Measurements from ENCODE around the gene PEX7. TPM values are rescaled to one million over a fixed set of nuclear protein-coding genes. Genes with fewer than 3 reads are reported as not detected.

The PEX7 gene, protein sequence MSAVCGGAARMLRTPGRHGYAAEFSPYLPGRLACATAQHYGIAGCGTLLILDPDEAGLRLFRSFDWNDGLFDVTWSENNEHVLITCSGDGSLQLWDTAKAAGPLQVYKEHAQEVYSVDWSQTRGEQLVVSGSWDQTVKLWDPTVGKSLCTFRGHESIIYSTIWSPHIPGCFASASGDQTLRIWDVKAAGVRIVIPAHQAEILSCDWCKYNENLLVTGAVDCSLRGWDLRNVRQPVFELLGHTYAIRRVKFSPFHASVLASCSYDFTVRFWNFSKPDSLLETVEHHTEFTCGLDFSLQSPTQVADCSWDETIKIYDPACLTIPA
- total RNA-seq (2014; rRNA removed; shearing (Covaris generic)), result 4.6 and 5.8 TPM in 2 replicates

DNA sequence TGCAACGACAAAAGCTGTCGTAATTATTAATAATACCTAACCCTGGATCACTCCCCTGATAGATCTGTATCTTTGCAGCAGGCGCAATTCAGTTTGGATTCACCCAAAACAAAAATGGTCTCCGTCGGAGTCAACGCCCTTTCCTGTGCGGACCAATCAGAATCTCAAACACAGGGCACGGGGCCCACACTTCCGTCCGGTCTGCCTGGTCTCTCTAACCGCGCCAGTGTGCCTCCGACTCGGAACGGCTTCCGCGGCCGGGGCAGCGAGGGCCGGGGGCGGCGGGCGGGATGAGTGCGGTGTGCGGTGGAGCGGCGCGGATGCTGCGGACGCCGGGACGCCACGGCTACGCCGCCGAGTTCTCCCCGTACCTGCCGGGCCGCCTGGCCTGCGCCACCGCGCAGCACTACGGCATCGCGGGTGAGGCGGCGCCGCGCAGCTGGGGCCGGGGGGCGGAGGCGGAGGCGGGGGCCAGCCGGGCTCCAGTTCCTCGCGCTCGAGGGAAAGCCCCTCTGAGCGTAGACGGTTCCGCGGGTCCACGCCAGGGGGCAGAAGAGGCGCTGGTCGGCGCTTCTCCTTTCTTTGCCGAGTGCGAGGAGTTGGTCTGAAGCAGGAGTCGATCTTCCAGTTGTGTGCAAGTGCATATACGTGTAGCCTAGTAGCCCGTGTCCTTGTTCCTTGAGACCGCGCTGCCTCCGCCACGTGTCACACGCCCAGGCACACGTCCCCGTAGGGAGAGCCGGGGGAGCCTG lies at the start of gene PEX7:
PEX7 (plus strand) TSS at position 217 of the 752 bp plus-strand sequence; CDS start at position 291, 74 bp downstream.
- in situ Hi-C loops (cut with HindIII; ENCODE audit: low sequenced_read_pairs), result no loop called here
- peak; percentile 94 for DNase-seq (ENCODE audit: low spot score)

DNA sequence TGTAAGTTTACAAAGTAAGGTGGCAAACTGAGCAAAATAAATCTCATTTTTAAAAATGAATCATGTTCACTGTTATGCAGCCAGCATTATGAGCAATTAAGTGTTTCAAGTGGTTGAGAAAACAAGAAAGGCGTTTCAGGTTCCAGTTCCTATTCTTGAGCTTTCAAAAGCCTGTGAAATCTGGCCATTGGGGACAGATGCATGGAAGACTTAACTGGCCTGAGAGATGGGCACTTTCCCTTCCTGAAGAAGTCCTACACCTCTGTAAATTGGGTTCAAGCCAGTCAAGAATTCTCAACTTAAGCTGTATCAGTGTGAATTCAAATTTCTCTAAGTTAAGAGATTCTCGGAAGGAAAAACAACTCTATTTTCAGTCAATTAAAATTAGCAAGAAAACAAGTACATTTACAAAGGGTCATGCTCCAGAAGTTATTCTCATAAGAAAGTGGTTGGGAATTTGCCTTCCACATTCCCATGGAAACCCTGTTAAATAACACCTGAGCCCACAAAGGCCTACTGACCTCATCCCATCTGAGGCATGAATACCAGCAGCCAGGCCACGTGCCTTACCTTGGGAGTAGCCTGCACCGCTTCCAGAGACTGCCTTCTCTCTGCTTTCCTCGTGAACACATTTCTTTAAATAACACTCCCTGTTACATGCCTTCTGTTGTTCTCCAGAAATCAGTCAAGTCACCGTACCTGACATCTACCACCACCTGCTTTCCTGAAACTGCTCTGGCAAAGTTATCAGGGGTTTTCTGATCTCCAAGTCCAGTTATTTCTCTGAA lies 49.5 kb upstream of the PEX7 start:
- peak; percentile 77 for DNase-seq (ENCODE audit: low spot score)
- in situ Hi-C loops (cut with HindIII; ENCODE audit: low sequenced_read_pairs), result no loop called here

DNA sequence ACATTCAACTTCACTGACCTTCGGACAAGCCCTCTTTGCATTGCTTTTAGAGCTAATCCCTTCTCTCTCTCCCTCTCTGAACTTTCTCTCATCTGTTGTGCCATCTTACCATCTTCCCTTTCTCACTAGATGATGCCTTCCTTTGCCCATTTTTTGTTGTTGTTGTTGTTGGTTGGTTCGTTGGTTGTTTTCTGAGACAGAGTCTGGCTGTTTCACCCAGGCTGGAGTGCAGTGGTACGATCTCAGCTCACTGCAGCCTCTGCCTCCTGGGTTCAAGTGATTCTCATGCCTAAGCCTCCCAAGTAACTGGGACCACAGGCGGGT lies 49.0 kb upstream of the PEX7 start:
- DNase-seq (ENCODE audit: low spot score), result no peak
- in situ Hi-C loops (cut with HindIII; ENCODE audit: low sequenced_read_pairs), result no loop called here

GRCh38 chr6:136774228-136775041 lies 48.0 kb upstream of the PEX7 start:
- DNase-seq (ENCODE audit: low spot score), result no peak
- in situ Hi-C loops (cut with HindIII; ENCODE audit: low sequenced_read_pairs), result no loop called here

- in situ Hi-C loops (cut with HindIII; ENCODE audit: low sequenced_read_pairs), result no loop called here
- no peak for DNase-seq (ENCODE audit: low spot score)
Observed at GRCh38 chr6:136775081-136775480, 47.3 kb upstream of the PEX7 start.

DNA sequence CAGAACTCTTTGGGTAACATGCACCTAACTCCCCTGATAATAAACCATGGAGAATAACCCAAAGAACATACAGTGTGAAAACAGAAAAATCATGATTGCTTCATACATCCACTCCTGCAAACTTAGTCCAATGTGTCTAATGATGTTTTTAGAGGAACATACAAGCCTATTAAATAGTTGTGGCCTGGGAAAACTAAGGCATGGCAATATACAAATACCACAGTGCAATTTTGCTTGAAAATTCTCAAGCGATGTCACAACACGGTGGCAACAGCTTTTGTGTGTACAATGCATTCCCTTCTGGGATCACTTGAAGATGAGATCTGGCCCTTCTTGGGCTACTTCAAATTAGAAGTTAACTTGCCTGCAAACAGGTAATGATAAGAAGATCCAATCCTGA lies 46.8 kb upstream of the PEX7 start:
- no peak for DNase-seq (ENCODE audit: low spot score)
- in situ Hi-C loops (cut with HindIII; ENCODE audit: low sequenced_read_pairs), result no loop called here

DNA sequence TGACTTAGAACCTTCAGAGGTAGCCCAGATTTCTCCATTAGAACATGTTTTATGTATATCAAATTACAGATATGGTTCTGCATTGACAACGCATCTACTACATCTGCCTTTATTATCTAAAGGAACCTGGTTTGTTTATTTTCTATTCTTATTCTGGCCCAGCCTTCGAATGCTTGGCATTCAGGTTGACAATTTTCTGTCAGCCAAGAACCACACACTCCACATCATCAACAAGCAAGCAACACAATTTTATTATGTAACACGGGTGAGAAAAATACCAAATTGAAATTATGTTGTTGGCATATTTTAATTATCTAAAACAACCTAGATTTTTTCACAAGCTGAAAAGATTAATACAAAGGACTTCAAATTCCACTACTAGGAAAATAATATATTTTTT lies 44.7 kb upstream of the PEX7 start:
- in situ Hi-C loops (cut with HindIII; ENCODE audit: low sequenced_read_pairs), result no loop called here
- DNase-seq (ENCODE audit: low spot score), result peak; percentile 77

- DNase-seq (ENCODE audit: low spot score), result peak; percentile 31
- in situ Hi-C loops (cut with HindIII; ENCODE audit: low sequenced_read_pairs), result no loop called here
Observed at GRCh38 chr6:136779682-136780081, 42.7 kb upstream of the PEX7 start.

- in situ Hi-C loops (cut with HindIII; ENCODE audit: low sequenced_read_pairs), result no loop called here
- peak; percentile 57 for DNase-seq (ENCODE audit: low spot score)
Observed at GRCh38 chr6:136780972-136781371, 41.4 kb upstream of the PEX7 start.

DNA sequence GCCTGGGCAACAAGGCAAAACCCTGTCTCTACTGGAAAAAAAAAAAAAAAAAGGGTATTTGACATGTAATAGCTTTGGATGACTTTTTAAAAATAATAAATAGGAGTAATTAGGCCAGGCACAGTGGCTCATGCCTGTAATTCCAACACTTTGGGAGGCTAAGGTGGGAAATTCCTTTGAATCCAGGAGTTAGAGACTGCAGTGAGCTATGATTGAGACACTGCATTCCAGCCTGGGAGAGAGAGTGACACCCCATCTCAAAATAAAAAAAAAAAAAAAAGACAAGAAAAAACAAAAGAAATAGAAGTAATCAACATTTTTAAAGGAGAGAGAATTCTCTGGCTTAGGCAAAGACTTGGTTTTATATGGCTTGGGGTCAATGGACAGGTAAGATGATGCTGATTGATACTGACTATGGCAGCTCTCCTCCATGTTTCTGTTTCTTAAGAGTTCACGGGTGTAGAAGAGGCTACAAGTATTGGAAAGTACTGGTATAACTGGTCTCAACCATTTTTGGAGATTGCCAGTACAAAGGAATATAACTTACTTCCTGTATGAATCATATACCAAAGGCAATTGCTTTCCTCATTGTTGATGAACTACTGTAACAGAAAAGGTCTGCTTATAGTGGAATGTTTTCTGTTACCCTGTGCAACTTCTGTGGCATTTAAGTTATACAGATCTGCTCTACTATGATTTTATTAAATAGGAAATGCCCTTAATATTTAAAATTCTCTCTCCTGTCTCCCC lies 40.2 kb upstream of the PEX7 start:
- in situ Hi-C loops (cut with HindIII; ENCODE audit: low sequenced_read_pairs), result no loop called here
- DNase-seq (ENCODE audit: low spot score), result peak; percentile 14

DNA sequence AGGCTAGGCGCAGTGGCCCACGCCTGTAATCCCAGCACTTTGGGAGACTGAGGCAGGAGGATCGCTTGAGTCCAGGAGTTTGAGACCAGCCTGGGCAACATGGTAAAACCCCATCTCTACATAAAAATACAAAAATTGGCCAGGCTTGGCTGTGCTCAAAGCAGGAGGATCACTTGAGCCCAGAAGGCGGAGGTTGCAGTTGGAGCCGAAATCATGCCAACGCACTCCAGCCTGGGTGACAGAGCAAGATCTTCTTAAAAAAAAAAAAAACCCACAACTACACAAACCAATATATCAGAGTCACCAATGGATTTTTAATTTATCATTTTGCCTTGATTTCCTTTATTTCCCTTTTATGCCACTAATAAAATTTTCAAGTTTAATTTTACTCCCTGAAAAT lies 39.4 kb upstream of the PEX7 start:
- in situ Hi-C loops (cut with HindIII; ENCODE audit: low sequenced_read_pairs), result no loop called here
- DNase-seq (ENCODE audit: low spot score), result peak; percentile 76

DNA sequence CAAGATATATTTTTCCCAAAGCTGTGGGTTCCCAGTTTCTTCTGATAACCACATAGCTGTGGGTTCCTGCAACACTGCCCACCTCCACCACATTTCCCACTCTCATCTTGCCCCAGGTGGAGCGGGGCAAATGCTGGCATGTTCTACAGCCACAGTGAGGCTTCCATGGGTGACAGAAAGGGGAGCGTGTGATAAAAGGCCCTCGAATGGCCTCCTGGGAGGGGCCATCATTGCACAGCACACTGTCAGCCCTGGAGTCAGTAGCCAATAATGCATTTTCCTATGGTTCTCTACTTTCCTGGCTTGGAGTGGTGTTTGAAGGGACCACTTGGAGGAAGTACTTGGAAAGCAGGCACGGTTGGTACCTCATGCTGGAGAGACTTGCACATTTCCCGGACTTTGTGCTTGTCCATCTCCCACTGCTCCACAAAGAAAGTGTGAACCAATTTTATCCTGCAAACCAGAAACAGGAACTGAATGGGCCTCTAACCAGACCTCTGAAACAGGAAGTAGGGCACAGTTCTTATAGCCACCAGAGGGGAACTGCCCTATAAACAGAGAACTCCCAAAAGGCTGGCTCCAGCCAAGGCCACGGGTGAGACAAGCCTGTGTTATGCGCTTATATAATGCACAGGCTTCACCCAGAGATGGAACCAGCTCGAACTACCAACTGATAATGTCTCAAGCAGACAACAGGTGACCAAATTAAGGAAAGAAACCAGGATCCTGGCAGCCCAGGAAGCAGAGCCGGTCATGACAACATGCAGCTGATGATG lies 38.7 kb upstream of the PEX7 start:
- in situ Hi-C loops (cut with HindIII; ENCODE audit: low sequenced_read_pairs), result no loop called here
- peak; percentile 64 for DNase-seq (ENCODE audit: low spot score)

- in situ Hi-C loops (cut with HindIII; ENCODE audit: low sequenced_read_pairs), result no loop called here
- DNase-seq (ENCODE audit: low spot score), result peak; percentile 40
Observed at GRCh38 chr6:136784271-136784664, 38.1 kb upstream of the PEX7 start.

DNA sequence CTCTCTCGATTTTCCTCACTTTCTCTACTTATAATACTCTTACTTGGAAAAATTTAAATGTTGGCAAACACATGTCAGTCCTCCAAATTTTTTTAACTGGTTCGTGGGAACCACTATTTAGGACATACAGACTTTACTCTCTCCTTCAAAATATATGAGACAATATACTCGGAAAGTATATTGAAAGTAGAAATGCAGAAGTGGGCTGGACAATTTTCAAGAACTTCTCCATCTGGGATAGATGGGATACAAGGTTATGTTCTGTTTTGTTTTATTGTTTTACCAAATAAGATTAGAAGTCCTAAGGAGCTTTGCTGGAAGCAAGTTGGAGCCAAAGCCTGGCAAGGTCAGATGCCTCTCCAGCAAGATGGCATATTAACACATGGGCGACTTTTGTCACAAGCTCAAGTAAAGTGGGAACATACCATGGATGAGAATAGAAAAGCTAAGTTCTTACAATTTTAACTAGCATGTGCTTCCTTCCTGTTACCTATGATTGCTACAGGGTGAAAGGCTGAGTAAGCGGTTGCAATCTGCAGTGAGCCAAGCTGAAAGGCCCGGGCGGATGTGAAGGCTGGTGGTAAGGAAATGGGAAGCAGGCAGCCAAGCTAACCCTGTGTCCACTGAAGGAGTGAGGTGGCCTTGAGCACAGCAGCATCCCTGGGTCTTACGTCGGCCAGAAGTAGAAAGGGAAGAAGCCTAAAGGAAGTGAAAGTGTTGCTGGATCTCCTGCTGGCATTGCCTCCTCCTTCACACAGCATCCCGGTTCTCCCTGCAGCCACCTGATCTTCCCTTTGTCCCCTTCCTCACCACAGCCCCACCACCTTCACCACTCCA lies 37.3 kb upstream of the PEX7 start:
- peak; percentile 64 for DNase-seq (ENCODE audit: low spot score)
- in situ Hi-C loops (cut with HindIII; ENCODE audit: low sequenced_read_pairs), result no loop called here

DNA sequence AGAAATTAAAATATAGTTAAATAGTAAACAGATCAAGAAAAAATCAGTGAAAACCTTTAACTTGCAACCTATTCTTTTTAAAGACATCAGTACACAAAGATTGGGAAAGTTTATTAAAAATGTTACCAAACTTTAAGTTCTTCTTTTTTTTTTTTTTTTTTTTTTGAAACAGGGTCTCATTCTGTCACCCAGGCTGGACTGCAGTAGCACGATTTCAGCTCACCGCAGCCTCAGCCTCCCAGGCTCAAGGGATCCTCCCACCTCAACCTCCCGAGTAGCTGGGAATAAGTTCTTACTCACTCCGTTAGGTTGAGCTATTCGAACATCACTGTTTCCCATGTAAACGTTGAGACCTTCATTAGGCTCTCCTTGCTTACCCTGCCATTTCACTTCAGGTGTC lies 35.7 kb upstream of the PEX7 start:
- in situ Hi-C loops (cut with HindIII; ENCODE audit: low sequenced_read_pairs), result no loop called here
- no peak for DNase-seq (ENCODE audit: low spot score)

GRCh38 chr6:136787726-136788068 lies 34.7 kb upstream of the PEX7 start:
- DNase-seq (ENCODE audit: low spot score), result no peak
- in situ Hi-C loops (cut with HindIII; ENCODE audit: low sequenced_read_pairs), result no loop called here
